GM23338 (cell line): ENCODE measurements around the gene ANO10.

ENCODE experiments used
- CTCF ChIP-seq, 2 experiments: fragments of 200-600 bp in 1 of 2; sonication (generic) in 1 of 2; conservative IDR thresholded peaks; 2 replicates each; pipeline versions ENCODE4 v1.5.1 to v1.6.1; 2016 to 2017; ENCODE audit warnings: antibody characterized with exemption in 2 of 2, low read depth in 2 of 2, mild to moderate bottlenecking in 2 of 2, moderate library complexity in 1 of 2
- POLR2AphosphoS5 ChIP-seq: IDR thresholded peaks from 2 replicates; pipeline ENCODE4 v1.6.1; 2016; ENCODE audit warnings: antibody characterized with exemption, low read depth
- REST ChIP-seq: IDR thresholded peaks from one replicate; pipeline ENCODE4 v1.6.1; 2018; ENCODE audit warnings: antibody characterized with exemption; ENCODE audit not compliant: unreplicated experiment

DNA sequence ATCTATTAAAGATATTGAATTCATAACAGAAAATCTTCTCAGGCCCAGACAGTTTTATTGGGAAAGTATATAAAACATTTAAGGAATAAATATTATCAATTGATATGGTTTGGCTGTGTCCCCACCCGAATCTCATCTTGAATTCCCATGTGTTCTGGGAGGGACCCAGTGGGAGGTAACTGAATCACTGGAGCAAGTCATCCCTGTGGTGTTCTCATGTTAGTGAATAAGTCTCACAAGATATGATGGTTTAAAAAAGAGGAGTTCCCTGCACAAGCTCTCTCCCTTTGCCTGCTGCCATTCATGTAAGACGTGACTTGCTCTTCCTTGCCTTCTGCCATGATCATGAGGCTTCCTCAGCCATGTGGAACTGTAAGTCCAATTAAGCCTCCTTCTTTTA is 160.5 kb downstream of the ANO10 start:
- TF ChIP-seq POLR2AphosphoS5 (no peak), CTCF (conservative IDR thresholded peaks at IDR 0.05; ENCODE audit: low read depth in 2 of 2) (no peak), REST (no peak)
